Activated naive CD4-positive, alpha-beta T cell treated with anti-CD3 and anti-CD28 coated beads, Interleukin-2, amount 50 U/mL, for 72 hours (primary cell): Measurements from ENCODE around the gene PPP1R12C. TPM values are rescaled to one million over a fixed set of nuclear protein-coding genes. Genes with fewer than 3 reads are reported as not detected.

Experiments used
- ATAC-seq, 2 donors: fragments of 150-1000 bp; cut with Tn5 transposase; 2 replicates each; pipeline ENCODE4 v1.10.0; 2021; ENCODE audit warnings: mild to moderate bottlenecking in 2 of 2, moderate library complexity in 2 of 2
- DNase-seq, 2 donors: peaks; one replicate each; pipeline ENCODE4 v3.0.0; 2021 to 2022; ENCODE audit warnings: low spot score in 2 of 2
- H3K27ac Mint-ChIP-seq, 2 donors: one replicate each; pipeline ENCODE4 v1.8.0; 2022; ENCODE audit warnings: mild to moderate bottlenecking in 2 of 2, mixed read lengths in 2 of 2
- H3K36me3 Mint-ChIP-seq, 2 donors: one replicate each; pipeline ENCODE4 v1.8.0; 2022; ENCODE audit warnings: mixed read lengths in 2 of 2
- H3K9me3 Mint-ChIP-seq, 2 donors: one replicate each; pipeline ENCODE4 v1.8.0; 2022; ENCODE audit warnings: mixed read lengths in 2 of 2
- total RNA-seq, 2 donors: library from RNA; stranded (reverse); gene quantifications; one replicate each; pipeline ENCODE4 v1.2.3, GENCODE V29; 2022

The PPP1R12C gene
- total RNA-seq, 2 donors from 2014 or later: 52.7 to 76.5 TPM

DNA sequence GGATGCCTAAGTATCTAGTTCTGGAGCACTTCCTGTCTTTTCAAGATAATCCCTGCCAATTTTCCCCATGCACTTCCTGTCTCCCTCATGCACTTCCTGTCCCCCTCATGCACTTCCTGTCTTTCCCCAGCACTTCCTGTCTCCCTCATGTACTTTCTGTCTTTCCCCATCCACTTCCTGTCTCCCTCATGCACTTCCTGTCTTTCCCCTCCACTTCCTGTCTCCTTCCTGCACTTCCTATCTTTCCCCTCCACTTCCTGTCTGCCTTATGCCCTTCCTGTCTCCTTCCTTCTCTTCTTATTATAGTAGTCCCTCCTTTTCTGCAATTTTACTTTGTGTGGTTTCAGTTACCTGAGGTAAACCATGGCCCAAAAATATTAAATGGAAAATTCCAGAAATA lies 34.6 kb upstream of the PPP1R12C start:
- Mint-ChIP-seq H3K27ac (peak overlapping the region; percentile 1 to 61), H3K36me3 (peaks cover 0 to 26% of the 10 kb centered on the region in 2 donors), H3K9me3 (peaks cover 18 to 21% of the 10 kb centered on the region in 2 donors)
- ATAC-seq (no peak), DNase-seq (no peak)

DNA sequence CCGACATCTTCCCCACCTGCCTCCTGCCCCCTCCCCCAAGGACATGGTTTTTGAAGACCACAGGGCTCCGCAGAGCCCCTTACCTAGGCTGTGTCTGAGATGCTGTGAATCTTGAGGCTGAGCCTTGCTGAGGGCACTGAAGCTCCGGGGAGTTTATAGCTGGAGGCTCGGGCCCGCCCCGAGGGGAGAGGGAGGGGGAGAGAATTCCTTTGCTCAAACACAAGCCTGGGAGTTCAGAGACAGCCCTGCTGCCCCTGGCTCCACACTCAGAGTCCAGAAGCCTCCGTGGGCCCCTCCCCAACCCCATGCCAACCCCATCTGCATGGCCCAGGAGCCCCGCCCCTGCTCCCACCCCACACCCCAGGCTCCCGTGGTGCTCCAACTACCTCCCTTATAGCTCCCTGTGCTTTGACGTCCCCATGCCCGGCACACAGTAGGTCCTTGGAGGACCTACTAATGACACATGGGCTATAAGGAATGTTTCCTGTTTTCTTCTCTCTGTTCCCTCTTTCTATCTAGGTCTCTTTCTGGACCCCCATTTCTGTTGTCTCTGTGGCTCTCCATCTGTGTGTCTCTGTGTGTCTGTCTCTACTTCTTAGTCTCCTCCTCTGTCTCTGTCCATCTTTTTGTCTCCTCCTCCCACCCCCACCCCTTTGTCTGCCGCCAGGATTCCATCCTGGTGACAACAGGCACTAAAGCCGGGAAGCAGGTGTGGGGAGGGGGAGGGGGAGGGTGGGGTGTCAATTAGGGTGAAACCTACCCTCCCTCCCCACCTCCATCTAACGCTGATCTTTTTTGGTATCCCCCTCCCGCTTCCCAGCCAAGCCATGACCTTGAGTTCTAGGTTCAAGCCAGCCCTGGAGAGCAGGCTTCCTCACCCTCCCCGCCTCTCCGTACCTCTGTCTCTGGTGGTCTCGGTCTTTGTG lies 31.9 kb upstream of the PPP1R12C start, which contains the start of gene TNNT1:
TNNT1 (minus strand) TSS at position 129 of the 926 bp plus-strand sequence. CDS start 2,049 bp downstream, outside the sequence.
- peaks cover 0 to 17% of the 10 kb centered on the region in 2 donors for H3K36me3 Mint-ChIP-seq
- no peak within 1 kb of the TSS for H3K27ac Mint-ChIP-seq
- no peak for DNase-seq
- ATAC-seq: no peak
- H3K9me3 Mint-ChIP-seq: peaks cover 18 to 19% of the 10 kb centered on the region in 2 donors

DNA sequence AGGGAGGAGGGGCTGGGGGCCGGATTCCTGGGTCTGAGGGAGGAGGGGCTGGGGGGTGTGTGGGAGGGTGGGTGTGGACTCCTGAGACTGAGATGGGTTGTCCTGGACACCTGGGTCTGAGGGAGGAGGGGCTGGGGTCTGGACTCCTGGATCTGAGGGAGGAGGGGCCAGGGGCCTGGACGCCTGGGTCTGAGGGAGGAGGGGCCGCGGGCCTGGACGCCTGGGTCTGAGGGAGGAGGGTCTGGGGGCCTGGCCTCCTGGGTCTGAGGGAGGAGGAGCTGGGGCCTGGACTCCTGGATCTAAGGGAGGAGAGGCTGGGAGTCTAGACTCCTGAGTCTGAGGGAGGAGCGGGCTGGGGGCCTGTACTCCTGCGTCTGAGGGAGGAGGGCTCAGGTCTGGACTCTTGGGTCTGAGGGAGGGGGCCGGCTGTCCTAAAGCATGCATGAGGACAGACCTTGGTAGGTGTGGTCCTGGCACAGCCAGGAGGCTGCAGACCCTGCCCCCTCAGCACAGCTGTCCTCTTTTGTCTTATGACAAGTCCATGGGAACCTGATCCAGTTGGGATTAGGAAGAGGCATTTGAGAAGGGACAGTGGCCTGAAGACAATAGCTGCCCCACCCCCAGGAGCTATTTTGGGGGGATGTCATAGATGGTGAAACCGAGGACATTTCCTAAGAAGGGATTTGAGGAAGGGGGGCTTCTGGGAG lies 30.3 kb upstream of the PPP1R12C start:
- Mint-ChIP-seq H3K9me3 (peaks cover 12 to 13% of the 10 kb centered on the region in 2 donors), H3K36me3 (peaks cover 0 to 10% of the 10 kb centered on the region in 2 donors), H3K27ac (no peak overlapping the region)
- no peak for DNase-seq
- ATAC-seq: no peak

DNA sequence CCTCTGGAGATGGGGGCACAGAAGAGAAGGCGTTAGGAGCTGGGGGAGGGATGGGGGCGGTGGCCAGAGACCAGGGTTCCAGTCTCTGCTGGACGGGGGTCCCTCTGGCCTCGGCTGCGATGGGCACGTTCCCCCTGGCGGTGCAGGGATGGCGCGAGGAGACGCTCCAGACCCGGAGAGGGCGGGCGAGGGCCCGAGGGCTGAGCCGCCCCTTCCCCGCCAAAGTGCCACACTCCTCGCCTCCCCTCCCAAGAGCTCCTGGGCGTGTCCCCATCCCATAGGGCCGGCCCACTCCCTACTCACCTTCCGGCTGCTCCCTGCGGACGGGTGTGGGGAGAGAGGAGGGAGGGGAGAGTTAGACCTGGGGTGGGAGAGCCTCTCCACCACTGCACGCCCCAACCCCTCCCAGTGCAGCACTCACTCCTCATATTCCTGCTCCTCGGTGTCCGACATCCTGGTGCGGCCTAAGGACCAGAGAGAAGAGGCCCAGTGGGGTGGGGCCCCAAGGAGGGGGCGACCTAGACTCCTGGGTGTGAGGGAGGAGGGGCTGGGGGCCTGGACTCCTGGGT lies 29.4 kb upstream of the PPP1R12C start:
- Mint-ChIP-seq H3K9me3 (peaks cover 5 to 6% of the 10 kb centered on the region in 2 donors), H3K36me3 (peaks cover 0 to 4% of the 10 kb centered on the region in 2 donors), H3K27ac (no peak overlapping the region)
- peak in 1 of 2 donors; percentile 54 for ATAC-seq
- DNase-seq: no peak

DNA sequence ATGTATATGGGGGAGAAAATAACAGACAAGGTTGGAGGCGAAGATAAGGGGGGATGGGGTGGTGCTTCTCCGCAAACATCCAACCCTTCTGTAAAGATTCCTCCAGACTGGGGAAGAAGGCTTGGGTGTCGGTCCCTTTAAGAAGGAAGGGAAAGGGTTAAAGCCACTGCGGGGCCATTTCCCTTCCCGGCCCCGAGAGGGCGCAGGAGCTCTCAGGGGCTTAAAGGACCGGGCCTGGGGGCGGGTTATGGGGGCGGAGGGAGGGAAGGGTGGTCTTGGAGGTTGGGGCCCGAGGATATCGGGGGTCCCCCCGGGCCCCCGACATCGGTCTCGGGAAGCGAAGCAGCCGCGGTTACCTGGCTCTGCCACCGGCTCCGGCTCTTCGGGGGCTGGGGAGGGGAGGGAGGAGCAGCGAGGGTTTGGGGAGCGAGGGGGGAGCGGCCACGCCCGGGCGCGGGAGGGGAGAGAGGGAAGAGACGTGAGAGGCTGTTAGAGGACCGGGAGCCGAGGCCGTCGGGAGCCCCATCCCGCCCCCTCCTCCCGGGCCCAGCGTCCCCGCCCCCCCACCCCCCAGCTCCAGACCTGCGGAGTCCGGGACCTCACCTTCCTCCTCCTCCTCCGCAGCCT lies 28.8 kb upstream of the PPP1R12C start:
- H3K36me3 Mint-ChIP-seq: no peaks in the 10 kb centered on the region

DNA sequence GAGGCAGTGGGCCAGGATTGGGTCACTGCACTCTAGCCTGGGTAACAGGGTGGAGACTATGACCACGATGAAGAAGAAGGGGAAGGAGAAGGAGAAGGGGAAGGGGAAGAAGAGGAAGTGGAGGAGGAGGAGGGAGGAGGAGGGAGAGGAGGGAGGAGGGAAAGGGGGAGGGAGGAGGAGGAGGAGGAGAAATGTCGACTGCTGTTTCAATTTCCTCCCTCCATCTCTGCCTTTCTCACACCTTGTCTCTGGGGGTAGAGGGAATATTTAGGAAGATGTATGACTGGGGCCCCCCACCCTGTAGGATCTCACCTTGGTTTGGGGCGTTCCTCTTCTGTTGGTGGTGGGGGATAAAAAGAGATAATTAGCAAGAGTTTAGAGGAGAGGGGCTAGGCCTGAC lies 27.8 kb upstream of the PPP1R12C start:
- DNase-seq (no peak), ATAC-seq (no peak)
- H3K27ac Mint-ChIP-seq: no peak overlapping the region
- H3K36me3 Mint-ChIP-seq: no peaks in the 10 kb centered on the region
- H3K9me3 Mint-ChIP-seq: no peaks in the 10 kb centered on the region

More for the DNA sequence above, 28.8 kb upstream of the PPP1R12C start:
- H3K9me3 Mint-ChIP-seq: peaks cover 0 to under 1% of the 10 kb centered on the region in 2 donors
- DNase-seq (peak in 1 of 2 donors; percentile 41), ATAC-seq (peak in 1 of 2 donors; percentile 51)
- H3K27ac Mint-ChIP-seq: no peak overlapping the region

DNA sequence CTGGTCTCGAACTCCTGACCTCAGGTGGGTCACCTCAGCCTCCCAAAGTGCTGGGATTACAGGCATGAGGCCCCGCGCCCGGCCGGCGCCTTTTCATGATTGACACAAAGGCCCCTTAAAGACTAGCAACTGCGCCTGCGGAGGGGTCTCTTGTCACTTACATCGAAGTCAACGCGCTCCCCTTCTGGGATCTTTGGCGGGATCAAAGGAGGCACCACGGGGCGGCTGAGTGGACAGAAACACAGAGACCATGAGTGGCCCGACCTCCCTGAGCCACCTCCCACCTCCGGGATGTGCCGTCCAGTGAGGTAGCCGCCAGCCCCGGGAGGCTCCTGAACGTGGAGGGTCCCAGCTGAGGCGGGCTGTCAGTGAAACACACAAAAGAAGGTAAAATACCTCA lies 24.3 kb upstream of the PPP1R12C start:
- no peak for ATAC-seq
- H3K9me3 Mint-ChIP-seq: no peaks in the 10 kb centered on the region

DNA sequence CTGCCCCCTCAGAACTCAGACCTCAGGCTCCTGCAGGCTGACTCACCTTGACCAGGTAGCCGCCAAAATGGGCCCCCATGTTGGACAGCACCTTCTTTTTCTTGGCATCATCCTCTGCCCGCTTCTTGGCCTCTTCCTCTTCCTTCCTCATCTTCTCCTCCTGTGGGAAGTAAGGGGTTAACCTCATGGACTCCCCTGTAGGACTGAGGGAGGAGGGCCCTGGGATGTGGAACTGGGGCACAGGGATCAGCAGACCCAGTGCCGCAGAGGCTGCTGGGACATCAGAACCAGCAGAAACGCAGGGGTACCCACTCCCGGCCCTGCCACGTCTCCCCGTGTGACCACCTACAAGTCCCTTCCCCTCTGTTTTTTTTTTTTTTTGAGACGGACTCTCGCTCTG lies 20.5 kb upstream of the PPP1R12C start:
- no peaks in the 10 kb centered on the region for H3K9me3 Mint-ChIP-seq
- ATAC-seq (no peak), DNase-seq (no peak)
- no peak overlapping the region for H3K27ac Mint-ChIP-seq
- no peaks in the 10 kb centered on the region for H3K36me3 Mint-ChIP-seq

More for the DNA sequence above, 24.3 kb upstream of the PPP1R12C start:
- Mint-ChIP-seq H3K27ac (no peak overlapping the region), H3K36me3 (no peaks in the 10 kb centered on the region)
- no peak for DNase-seq

DNA sequence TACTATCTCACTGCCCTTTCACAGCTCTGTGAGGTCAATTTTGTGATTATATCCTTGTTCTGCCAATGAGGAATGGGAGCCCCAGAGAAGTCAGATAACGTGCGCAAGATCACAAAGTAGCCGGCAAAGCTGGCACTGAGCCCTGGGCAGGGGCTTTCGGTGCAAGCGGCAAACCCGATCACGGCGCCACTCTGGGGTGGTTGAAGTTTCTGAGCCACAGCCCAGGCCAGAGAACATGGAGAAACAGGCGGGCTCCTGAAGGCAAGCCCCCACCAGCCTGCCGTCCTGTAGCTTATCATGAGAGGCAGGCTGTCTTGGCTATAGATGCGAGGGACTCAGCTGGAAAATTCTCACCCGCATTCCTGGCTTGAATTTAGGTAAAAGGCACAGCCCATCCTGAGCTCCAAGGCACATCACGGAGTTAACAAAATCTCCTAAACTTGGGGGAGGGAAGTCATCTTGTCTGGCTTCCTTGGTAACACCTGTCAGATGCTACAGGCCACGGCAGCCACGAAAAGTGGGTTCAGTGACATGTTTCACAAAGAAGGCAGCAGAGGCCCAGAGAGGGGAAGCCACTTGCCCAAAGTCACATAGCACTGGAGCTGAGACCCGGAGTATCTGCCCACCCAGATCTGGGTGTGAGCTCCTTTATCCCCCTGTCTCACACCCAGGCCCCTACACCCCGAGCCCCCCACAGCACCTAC lies 19.1 kb upstream of the PPP1R12C start:
- no peaks in the 10 kb centered on the region for H3K36me3 Mint-ChIP-seq
- no peak for ATAC-seq
- no peak for DNase-seq
- no peak overlapping the region for H3K27ac Mint-ChIP-seq
- no peaks in the 10 kb centered on the region for H3K9me3 Mint-ChIP-seq

DNA sequence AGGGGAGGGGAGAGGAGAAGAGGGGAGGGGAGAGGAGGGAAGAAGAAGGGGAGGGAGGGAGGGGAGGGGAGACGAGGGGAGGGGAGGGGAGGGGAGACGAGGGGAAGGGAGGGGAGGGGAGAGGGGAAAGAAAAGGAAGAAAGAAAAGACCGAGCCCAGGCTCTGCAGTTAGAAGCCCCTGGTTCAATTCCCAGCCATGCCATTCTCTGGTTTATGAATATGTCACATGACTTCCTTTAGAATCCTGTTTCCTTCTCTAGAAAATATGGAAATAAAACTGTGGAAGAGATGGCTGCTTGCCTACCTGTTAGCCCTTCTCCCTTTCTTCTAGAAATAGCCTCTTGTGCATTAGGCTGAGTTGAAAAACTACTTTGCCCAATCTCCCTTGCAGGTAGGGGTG lies 17.3 kb upstream of the PPP1R12C start:
- ATAC-seq (no peak), DNase-seq (no peak)
- no peaks in the 10 kb centered on the region for H3K36me3 Mint-ChIP-seq
- no peaks in the 10 kb centered on the region for H3K9me3 Mint-ChIP-seq
- H3K27ac Mint-ChIP-seq: no peak overlapping the region

DNA sequence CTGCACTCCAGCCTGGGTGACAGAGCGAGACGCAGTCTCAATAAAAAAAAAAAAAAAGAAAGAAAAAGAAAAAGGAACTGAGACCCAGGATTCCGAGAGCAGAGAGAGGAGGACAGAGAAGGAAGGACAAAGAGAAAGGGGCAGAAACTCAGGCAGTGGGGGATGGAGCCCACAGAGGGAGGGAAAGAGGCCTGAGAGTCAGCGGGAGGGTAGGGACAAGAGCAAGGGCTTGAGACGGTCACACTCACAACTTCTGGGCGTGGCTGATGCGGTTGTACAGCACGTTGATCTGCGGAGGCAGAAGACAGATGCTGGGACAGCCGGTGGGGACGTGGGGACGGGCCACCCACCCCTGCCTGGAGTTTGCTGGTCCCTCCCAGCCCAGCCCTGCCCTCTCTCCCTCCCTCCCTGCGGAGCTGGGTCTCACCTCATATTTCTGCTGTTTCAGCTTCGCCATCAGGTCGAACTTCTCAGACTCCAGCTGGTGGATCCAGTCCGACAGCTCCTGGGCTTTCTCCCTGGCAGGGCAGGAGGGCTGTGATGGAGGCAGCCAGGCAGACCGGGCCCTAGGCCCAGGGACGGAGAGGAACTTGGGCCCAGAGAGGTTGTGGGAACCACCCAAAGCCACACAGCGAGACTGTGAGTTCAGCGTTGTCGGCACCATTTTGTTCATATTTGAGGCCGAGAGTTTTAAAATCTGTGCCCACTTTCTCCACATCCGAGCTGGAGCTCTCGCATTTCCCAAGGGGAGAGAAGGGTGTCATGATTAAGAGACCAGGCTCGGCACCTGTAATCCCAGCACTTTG lies 16.4 kb upstream of the PPP1R12C start:
- Mint-ChIP-seq H3K9me3 (no peaks in the 10 kb centered on the region), H3K27ac (no peak overlapping the region), H3K36me3 (no peaks in the 10 kb centered on the region)
- ATAC-seq (no peak), DNase-seq (no peak)

DNA sequence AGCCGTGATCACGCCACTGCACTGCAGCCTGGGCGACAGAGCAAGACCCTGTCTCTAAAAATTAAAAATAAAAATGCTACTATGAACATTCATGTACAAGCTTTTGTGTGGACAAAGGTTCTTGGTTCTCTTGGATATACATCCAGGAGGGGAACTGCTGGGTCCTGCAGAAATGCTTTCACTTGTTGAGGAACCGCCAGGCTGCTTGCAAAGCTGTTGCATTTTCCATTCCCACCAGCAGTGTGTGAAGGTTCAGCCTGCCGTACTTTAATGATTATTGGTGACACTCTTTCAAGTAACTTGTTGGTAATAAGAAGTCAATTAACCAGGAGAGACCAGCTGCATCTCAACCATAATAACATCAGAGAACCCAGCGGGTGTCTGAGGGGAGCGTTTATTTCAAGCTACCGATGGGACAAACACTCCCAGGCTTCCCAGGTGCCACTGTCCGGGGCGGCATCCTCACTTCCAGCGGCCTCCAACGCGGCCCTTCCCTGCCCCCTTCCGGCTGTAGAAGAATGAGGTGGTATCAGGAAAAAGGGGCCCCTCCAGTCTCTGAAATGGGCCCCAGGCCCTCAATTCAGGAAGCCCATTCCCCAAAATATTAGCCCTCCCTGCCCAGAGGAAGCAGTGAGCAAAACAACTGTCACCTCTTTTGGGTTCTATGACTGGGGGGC lies 15.2 kb upstream of the PPP1R12C start:
- H3K36me3 Mint-ChIP-seq: no peaks in the 10 kb centered on the region
- no peak for DNase-seq
- ATAC-seq: no peak

DNA sequence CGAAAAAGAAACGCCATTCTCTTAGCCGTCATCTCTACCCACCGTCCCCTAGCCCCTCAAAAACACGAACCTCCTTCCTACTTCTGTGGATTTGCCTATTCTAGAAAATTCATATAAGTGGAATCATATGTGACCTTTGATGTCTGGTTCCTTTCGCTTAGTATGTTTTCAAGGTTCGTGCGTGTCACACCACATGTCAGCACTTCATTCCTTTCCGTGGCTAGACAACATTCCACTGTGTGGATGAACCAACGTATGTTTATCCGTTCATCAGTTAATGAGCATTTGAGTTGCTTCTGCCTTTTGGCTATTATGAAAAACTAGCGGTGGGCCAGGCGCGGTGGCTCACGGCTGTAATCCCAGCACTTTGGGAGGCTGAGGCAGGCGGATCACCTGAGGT lies 14.0 kb upstream of the PPP1R12C start:
- Mint-ChIP-seq H3K9me3 (no peaks in the 10 kb centered on the region), H3K36me3 (no peaks in the 10 kb centered on the region), H3K27ac (no peak overlapping the region)
- ATAC-seq (no peak), DNase-seq (no peak)

More for the DNA sequence above, 15.2 kb upstream of the PPP1R12C start:
- no peaks in the 10 kb centered on the region for H3K9me3 Mint-ChIP-seq
- H3K27ac Mint-ChIP-seq: no peak overlapping the region

DNA sequence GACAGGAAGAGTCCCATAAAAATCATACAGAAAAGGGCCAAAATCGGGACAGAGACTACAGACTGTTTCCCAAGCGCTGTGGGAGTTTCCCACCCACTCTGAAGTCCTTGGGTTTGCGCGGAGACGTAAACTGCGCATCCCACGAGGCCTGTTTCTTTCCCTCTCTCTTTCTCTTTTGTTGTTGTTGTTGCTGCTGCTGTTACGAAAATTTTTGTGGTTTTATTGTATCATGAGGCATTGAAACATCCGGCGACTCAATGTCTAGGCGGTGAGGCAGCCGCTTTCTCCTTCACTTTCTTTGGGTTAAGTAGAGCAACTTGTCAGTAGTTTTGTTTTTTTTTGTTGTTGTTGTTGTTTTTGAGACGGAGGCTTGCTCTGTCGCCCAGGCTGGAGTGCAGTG lies 1.6 kb upstream of the PPP1R12C start:
- Mint-ChIP-seq H3K9me3 (no peaks in the 10 kb centered on the region), H3K36me3 (peaks cover 25% of the 10 kb centered on the region in 2 donors), H3K27ac (no peak overlapping the region)
- DNase-seq (no peak), ATAC-seq (no peak)
